IPS-18c (cell line): Measurements from ENCODE around the gene CCDC66.
"Not testable (repeated sequence)": the region's sequence is repeated elsewhere in the genome, so short reads cannot be mapped to it uniquely, and the experiment has no call there.

Experiments used
- H3K4me3 ChIP-seq: 2 replicates; pipeline ENCODE4 v1.7.0; 2013; ENCODE audit warnings: low read depth, mild to moderate bottlenecking, low read length, moderate library complexity; ENCODE audit not compliant: insufficient read depth
- H3K9me3 ChIP-seq: one replicate; pipeline ENCODE4 v1.6.1; 2013; ENCODE audit warnings: mild to moderate bottlenecking, low read length, moderate library complexity; ENCODE audit not compliant: control insufficient read depth, insufficient read depth

The CCDC66 gene

DNA sequence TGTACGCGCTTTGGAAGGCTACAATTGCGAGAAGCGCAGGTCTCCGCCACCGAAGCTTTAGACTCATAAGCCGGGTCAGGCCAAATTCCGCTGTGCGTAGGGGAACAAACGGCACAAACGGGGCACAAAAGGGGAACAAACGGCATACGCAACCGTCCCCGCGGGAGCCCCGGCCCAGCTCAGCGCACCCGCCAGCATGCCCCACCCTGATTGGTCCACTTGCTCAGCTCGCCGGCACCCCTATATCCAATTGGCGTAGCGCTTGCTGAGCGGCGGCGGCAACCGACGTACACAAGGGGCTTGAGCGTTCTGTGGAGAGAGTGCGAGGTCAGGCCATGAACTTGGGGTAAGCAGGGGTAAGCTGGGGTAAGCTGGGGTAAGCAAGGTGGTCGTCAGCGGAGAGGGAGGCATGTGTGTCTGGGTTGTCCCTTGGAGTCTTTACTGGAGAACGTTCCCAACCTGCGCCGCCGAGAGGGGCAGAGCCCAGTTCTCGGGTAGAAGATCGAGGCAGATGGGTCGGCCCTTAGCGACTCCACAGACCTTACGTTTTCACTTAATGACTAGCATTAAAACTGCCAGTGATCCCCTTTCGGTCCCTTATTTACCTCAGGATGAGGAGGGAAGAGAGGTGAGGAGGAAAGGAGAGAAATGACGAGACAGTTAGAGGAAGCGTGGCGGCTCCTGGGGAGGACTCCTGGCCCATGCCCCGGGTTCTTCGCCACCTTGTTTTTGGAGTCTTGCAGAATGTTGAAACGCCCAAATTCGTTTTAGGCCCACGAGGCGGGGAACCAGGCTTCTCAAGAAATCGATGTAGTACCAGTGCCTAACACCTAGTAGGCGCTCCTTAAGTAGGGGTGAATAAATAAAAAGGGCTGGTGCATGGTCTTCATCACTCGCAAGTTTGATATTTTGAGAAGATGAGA, at the start of gene CCDC66:
Gene CCDC66, plus strand, starts transcription at position 268 of the 923 bp plus-strand sequence. Its CDS starts 68 bp downstream, at position 336.
- peak within 1 kb of the TSS; percentile 100 for H3K4me3 ChIP-seq
- H3K9me3 ChIP-seq = no peaks in the 10 kb centered on the region

DNA sequence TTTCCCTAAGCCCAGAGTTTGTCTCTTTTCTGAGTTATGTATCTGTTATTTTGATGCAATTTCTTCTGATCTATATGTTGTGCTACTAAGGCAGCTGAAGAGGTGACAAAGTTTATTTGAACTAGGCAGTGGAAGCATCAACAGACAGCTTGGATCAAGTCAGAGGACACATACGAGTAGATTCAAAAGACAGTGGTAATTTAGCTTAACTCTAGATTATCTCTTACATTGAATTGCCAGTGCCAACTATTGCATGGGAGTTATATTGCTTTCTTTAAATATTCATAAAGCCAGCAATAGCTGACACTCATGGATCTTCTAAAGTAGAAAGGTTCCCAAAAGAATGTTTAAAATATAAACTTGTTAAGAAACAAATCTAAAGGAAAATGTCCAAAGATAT, 37.3 kb upstream of the CCDC66 start:
- H3K4me3 ChIP-seq = no peak overlapping the region
- no peaks in the 10 kb centered on the region for H3K9me3 ChIP-seq

DNA sequence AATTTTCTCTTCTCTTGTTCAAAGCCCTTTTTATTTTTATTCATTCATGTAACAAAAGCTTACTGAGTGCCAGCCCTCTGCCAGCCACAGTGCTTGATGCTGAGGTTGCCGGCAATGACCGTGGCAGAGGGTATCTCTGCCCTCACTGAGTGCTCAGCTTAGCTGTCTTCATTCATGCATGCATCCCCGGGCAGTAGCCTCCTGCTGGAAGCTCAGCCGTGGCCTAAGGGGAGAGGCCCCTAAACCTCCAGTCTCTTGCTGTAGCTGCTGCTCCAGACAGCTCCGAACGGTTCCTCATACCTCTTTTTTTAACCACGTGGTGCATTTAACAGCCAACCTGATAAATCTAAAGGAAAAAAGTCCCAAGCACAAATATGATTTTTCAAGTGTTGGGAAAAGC, 34.6 kb upstream of the CCDC66 start:
- Histone ChIP-seq H3K4me3 (no peak overlapping the region), H3K9me3 (no peaks in the 10 kb centered on the region)

DNA sequence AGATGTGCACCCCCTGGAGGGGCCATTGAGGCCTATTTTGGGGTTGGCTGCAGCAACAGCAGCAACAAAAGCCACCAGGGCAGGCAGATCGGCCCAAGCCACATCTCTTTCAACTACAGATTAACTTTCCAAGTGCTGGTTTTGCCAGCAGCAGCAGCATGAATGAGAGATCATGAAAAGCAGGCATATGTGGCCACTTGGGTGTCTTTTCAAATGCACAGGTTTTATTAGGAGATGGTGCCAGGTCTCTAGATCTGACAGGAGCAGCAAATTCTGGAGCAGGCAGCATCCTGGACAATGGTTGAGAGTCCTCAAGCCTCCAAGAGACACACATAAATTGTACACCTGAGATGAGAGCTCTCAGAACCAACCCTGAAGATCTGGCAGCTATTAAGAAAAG, 31.7 kb upstream of the CCDC66 start:
- no peaks in the 10 kb centered on the region for H3K9me3 ChIP-seq
- H3K4me3 ChIP-seq = no peak overlapping the region

DNA sequence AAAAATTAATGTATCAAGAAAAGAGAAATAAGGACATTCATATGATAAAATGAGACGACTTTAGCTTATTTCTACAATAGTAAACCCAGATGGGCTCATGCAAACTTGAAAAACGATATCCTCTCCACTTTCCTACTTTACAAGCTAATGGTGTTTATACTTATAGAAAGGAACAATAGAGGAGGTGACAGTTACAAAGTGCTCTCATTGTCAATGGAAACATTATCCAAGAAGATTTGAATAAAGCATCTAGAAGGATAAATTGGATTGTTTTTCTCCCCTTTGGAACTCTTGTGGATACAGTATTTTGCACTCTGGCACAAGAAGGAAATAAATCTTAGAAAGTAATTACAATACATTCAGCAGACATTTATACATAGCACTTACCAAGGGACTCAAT, 20.2 kb upstream of the CCDC66 start:
- Histone ChIP-seq H3K4me3 (no peak overlapping the region), H3K9me3 (no peaks in the 10 kb centered on the region)

DNA sequence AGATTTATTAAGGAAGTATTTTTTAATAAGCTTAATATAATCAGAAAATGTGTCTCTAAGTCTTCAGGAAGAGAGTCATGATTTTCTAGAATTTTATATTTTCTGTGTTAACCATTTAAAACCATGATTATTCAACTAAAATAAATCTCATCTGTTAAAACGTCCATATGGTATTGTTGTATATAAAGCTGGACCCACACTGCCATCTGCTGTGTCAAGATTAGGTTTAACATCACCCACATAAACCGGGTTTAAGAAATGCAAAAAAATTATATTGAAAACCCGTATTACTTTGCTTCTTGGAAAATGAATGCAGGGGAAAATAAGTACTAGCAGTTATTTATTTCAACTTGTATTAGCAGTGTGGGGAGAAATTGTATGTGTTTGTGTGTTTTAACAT, 9.5 kb upstream of the CCDC66 start:
- Histone ChIP-seq H3K9me3 (no peaks in the 10 kb centered on the region), H3K4me3 (no peak overlapping the region)

DNA sequence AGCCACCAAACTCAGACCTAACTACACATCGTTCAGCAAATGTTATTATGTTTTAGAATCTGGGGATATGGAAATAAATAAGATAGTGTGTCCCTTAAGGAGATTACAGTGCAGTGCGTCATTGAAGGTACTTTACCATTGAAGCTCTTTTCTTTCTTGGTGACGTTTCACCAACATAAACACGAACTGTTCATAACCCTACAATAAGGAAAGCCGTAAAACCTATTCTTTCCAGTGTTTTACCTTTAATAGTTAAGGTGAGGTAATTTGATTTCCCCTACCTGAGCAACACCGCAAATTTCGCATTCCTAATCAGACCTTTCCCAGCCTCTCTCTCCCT, 826 bp downstream of the CCDC66 start:
- peak overlapping the region; percentile 100 for H3K4me3 ChIP-seq

DNA sequence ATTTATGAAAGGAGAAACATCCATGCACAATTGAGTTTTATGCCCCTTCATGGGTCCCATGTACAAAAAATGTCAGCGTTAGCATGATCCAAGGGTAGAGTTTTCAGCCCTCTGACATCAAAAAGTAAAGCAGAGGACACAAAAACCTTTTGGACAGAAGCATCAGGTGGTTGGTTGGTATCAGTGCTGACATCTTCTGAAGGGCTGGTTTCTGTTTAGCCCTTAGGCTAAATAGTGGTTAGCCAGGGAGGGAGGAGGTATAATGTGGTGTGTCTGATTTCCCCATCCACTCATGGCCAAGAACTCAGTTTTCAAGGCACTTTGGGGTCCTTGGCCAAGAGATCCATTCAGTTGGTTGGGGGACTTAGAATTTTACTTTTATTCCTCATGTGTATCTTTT, 16.5 kb downstream of the CCDC66 start:
- Histone ChIP-seq H3K4me3 (no peak overlapping the region), H3K9me3 (no peaks in the 10 kb centered on the region)

More for the DNA sequence above, 826 bp downstream of the CCDC66 start:
- H3K9me3 ChIP-seq = no peaks in the 10 kb centered on the region

DNA sequence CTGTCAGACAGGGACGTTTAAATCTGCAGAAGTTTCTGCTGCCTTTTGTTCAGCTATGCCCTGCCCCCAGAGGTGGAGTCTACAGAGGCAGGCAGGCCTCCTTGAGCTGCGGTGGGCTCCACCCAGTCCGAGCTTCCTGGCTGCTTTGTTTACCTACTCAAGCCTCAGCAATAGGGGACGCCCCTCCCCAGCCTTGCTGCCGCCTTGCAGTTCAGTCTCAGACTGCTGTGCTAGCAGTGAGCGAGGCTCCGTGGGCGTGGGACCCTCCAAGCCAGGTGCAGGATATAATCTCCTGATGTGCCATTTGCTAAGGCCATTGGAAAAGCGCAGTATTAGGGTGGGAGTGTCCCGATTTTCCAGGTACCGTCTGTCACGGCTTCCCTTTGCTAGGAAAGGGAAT, 25.0 kb downstream of the CCDC66 start:
- H3K9me3 ChIP-seq = not testable (repeated sequence)

DNA sequence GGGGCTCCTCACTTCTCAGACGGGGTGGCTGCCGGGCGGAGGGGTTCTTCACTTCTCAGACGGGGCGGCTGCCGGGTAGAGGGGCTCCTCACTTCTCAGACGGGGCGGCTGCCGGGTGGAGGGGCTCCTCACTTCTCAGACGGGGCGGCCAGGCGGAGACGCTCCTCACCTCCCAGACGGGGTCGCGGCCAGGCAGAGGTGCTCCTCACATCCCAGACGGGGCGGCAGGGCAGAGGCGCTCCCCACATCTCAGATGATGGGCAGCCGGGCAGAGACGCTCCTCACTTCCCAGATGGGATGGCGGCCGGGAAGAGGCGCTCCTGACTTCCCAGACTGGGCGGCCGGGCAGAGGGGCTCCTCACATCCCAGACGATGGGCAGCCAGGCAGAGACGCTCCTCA, 27.3 kb downstream of the CCDC66 start:
- H3K9me3 ChIP-seq, H3K4me3 ChIP-seq: not testable (repeated sequence)

More for the DNA sequence above, 25.0 kb downstream of the CCDC66 start:
- H3K4me3 ChIP-seq = not testable (repeated sequence)

DNA sequence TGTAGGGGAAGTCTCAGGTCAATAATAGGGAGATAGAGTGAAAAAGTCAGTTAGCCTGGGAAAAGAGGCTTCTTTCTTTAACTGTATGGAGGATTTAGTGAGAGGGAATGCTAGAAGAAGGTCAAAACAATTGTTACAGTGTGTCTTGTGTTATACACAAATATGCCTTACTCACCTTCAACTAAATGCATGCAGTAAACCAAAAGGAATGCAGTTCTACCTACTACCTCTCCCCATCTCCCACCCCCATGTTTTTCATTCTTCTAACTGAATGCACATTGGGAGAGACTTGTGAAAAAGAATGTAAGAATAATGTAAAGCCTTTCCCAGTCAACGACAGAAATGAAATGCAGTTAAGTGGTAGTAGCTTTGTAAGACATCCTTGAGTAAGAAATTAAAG, 33.8 kb downstream of the CCDC66 start:
- Histone ChIP-seq H3K4me3 (no peak overlapping the region), H3K9me3 (no peaks in the 10 kb centered on the region)

DNA sequence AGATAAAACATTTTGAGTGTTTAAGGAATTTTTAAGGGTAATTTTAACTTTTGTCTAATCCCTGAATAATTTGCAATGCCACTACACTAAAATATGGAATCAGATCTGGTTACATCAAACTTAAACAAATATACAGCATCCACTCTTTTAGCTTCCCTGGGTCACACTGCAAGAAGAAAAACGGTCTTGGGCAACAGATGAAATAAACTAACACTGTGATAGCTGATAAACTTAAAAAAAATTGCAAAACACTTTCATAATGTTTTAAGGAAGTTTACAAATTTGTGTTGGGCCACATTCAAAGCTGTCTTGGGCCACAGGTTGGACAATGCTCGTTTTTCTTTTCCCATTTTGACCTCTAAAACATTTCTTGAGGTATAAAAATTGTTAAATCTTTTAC, 34.3 kb downstream of the CCDC66 start:
- H3K4me3 ChIP-seq = no peak overlapping the region
- no peaks in the 10 kb centered on the region for H3K9me3 ChIP-seq

DNA sequence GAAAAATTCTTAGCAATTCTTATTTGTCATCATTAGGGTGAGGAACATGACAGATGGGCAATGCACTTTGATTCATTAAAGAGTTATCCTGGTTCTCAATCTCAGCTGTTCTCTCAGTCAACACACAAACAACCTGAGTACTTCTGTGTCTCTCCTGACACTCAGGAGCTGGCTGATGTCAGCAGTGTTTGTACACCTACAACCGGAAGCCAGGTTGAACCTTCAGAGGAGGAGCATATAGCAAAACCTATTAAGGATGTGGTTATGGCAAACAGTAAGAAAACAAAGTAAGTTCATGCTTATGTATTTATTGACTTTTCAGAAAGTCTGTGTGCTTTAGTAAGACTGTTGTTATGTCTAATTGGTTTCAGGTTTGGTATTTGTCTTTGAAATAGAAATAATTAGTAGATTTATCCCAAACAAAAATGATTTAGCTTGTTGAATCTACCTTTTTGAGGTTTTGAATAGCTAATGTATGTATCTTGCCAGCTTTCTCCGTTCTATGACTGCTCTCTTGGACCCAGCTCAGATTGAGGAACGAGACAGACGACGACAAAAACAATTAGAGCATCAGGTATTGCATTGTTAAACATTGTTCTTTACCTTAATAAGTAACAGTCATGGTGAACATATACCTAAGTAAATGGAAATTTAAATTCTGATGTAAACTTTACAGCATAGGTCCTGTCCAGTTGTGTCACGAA, 36.6 kb downstream of the CCDC66 start:
- Histone ChIP-seq H3K9me3 (no peaks in the 10 kb centered on the region), H3K4me3 (no peak overlapping the region)

DNA sequence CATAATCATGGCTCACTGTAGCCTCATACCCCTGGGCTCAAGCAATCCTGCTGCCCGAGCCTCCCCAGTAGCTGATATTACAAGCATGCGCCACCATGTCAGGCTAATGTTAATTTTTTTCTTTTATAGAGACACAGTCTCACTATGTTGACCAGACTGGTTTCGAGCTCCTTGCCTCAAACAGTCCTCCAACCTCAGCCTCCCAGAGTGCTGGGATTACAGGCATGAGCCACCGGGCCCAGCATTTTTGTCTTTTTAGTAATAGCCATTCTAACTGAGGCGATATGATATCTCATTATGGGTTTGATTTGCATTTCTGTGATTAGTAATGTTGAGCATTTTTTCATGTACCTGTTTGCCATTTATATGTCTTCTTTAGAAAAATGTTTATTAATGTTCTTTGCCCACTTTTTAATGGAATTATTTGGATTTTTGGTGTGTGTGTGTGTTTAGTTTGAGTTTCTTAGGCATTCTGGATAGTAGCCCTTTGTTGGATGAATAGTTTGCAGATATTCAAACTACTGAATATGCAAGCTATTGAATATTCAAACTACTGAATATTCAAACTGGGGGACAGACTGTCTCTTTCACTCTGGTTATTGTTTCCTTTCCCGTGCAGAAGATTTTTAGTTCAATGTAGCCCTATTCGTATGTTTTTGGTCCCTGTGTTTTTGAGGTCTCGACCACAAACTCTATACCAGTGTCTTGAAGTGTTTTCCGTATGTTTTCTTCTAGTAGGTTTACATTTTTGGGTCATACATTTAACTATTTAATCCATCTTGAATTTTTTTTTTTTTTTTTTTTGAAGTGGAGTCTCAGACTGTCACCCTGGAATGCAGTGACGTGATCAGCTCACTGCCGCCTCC, 39.2 kb downstream of the CCDC66 start:
- no peak overlapping the region for H3K4me3 ChIP-seq
- no peaks in the 10 kb centered on the region for H3K9me3 ChIP-seq

DNA sequence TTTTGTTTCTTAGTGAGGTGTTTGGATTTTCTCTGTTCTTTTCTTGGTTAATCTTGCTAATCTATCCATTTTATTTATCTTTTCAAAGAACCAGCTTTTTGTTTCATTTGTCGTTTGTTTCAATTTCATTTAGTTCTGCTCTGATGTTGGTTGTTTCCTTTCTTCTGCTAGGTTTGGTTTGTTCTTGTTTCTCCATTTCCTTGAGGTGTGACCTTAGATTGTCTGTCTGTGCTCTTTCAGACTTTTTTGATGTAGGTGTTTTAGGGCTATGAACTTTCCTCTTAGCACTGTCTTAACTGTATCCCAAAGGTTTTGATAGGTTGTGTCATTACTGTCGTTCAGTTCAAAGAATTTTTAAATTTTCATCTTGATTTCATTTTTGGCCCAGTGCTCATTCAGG, 51.5 kb downstream of the CCDC66 start:
- H3K9me3 ChIP-seq, H3K4me3 ChIP-seq: not testable (repeated sequence)

DNA sequence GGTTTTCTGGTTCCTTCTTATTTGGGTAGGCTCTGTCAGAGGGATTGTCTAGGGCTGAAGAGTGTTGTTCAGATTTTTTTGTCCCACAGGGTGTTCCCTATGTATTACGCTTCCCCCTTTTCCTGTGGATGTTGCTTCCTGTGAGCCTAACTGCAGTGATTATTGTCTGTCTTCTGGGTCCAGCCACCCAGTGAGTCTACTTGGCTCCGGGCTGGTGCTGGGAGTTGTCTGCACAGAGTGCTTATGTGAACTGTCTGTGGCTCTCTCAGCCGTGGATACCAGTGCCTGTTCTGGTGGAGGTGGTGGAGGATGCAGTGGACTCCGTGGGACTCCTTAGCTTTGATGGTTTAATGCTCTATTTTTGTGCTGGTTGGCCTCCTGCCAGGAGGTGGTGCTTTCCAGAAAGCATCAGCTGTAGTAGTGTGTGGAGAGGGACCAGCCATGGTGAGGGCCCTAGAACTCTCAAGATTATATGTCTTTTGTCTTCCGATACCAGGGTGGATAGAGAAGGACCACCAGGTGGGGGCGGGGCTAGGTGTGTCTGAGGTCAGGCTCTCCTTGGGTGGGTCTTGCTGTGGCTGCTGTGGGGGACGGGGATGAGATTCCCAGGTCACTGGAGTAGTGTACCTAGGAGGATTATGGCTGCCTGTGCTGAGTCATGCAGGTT, 53.8 kb downstream of the CCDC66 start:
- H3K9me3 ChIP-seq = no peaks in the 10 kb centered on the region
- no peak overlapping the region; the same call in 1 of the 2 replicates for H3K4me3 ChIP-seq

DNA sequence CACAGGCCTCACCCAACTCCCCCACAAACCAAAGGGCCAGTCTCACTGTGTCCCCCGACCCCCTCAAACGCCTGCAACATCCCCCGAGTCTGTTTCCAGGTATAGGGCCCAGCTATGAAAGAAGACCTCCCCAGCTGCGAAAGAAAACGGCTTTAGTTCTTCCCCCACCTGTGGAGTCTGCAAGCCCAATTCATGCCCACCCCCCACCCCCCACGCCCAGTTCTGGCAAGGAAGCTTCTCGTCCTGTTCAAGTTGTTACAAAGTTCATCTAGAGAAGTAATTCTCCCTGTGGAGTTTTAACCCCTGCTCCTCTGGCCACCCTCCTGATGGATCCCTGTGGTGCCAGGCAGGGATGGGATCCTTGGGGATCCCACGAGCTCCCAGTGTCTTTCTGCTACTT, 54.4 kb downstream of the CCDC66 start:
- Histone ChIP-seq H3K4me3 (no peak overlapping the region), H3K9me3 (no peaks in the 10 kb centered on the region)
